GM19395 (cell line): ENCODE results near the gene BDKRB2.

Experiments used
- ATAC-seq: cut with Tn5 transposase; IDR thresholded peaks from one replicate; pipeline ENCODE4 v1.9.1; 2021; ENCODE audit warnings: mild to moderate bottlenecking, moderate library complexity; ENCODE audit not compliant: unreplicated experiment

Gene BDKRB2

DNA sequence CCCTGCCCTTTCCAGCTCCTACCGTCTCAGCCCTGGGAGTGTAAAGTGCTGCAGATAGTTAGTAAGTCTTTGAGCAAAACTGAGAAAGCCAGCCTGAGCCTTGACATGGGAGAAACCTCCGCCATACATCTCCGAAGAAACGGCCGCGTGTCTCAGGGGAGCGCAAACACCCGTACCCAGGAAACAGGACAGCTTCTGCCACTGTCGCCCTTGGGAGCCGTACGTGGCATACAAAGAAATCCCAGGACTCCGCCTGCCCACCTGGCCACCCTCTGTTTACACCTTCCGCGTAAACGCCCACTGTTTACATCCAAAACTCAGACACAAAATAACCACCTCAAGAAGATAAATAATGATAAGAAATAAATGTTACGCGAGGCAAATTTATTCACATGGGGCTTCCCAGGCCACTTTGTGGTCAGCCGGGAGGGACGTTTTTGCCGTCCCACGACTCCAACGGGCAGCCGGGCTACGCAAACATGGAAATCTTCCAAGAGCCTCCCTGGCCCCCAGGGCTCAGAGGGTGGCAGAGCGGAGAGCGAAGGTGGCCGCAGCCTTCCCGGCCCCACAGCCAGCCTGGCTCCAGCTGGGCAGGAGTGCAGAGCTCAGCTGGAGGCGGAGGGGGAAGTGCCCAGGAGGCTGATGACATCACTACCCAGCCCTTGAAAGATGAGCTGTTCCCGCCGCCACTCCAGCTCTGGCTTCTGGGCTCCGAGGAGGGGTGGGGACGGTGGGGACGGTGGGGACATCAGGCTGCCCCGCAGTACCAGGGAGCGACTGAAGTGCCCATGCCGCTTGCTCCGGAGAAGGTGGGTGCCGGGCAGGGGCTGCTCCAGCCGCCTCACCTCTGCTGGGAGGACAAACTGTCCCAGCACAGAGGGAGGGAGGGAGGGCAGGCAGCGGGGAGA lies at the start of gene BDKRB2:
BDKRB2 (plus strand) TSS at position 689 of the 908 bp plus-strand sequence. CDS start 32,269 bp downstream, outside the sequence.
- ATAC-seq = no peak

DNA sequence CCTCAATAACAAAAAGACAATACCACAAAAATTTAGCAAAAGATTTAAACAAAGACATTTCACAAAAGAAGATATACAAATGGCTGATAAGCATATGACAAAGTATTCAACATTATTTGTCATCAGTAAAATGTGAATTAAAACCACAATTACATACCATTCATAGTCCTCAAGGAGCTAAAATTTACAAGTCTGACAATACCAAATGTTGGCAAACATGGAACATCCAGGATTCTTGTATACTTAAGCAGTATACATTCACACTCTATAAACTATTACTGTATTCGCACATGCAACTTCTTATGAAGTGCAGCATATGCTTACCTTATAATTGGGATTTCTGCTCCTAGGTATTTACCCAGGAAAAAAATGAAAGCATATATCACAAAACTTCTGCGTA lies 49.7 kb upstream of the BDKRB2 start:
- no peak for ATAC-seq

DNA sequence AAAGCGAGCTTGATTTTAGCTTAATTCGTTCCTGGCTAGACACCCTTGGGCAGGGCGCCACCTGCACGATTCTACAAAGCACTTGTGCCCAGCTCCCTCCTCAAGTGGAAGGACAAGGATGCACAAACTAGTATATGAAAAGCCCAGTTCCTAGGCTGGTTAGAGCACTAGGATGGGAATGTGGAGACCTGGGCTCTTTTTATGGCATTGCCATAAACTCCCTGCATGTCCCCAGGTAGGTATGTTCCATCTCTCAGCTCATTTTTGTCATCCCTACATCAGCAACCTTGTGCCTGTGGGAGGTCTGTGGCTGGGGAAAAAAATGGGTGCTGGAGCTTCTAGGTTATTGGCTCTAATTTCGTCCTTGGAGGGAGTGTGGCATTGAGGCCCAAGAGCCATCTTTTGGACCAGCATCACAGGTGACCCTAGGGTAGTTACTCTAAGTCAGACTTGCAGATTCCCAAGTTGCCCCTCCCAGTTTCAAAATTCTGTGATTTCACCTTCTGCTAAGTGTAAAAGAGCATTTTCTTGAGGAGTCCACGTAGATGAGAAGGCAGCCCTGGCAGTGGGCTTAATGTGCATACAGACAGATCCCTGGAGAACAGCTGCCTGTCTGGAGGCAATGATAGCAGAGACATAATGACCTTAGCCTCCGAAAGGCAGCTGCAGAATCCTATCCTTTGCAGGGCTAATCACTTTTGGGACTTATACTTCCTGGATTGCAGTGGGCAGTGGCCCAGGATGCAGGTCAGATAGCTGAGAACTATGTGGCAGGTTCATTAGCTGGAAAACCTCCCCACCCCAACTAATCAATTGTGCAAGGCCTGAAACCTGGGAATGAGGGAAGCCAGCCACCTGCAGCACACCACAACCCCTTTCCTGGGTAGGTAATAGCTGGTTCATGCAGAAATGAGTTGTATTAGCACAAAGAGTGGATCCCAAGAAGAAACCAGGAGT lies 47.6 kb upstream of the BDKRB2 start:
- no peak for ATAC-seq

DNA sequence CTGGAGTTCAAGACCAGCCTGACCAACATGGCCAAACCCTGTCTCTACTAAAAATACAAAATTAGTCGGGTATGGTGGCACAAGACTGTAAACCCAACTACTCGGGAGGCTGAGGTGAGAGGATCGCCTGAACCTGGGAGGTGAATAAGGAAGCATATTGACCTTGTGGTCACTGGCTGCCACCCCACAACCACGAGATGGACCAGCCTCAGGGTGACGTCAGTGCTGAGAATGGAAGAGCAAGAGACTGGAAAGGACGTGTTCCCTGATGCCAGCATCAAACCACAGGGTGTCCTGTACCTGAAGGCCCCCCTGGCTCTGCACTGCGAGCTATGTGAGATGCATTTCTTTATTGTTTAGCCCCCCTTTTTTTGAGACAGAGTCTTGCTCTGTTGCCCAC lies 45.9 kb upstream of the BDKRB2 start:
- ATAC-seq = no peak

DNA sequence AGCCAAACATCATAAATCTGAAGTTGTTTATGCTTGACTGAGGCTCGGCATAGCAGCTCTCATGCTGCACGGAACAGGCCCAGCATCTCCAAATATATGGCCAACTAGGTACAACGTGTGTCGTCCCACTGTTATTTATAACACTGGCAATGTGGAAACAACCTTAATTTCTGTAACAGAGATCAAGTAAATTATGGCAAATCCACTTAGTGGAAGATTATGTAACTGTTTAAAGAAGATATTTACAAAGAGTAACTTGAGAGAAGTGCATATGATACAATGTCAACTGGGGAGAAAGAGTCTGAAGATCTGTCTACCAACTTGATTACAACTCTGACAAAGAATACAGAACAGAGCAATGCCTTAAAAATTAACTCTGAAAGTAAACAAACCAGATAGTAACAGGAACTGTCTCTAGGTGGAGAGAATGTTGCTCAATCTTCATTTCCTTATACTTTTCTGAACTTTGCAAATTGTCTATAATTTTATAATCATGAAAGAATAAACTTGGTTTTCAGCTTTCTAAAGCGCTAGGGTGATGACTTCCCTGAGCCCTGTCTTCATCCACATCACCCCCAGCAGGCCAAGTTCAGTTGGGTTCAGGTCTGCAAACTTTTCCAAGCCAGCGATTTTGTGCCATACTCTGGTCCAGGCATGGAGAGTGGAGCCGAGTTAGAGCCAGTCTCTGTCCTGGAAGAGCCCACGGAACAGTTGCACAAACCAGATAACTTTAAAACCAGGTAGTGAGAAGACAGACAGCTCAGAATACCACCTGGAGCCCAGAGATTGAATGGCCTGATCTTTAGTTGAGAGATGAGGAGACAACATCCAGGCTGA lies 44.3 kb upstream of the BDKRB2 start:
- ATAC-seq = no peak

DNA sequence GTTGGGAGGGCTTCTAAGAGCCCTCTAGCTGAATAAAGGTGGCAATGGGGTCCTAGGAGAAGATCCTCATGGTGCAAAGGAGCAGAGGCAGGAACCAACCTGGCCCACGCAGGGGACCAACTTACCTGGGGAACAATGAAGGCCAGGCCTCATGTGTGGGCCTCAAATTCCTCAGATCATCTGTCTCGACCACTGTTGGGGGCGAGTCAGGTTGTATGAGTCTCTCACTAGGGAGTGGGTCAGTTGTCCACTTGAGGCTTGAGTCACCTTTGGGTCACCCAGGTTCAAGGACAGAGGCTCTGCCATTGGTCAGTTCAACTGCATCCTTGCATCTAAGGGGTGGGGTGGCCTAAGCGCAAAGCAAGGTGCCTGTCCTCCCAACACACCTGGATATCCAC lies 43.7 kb upstream of the BDKRB2 start:
- no peak for ATAC-seq

DNA sequence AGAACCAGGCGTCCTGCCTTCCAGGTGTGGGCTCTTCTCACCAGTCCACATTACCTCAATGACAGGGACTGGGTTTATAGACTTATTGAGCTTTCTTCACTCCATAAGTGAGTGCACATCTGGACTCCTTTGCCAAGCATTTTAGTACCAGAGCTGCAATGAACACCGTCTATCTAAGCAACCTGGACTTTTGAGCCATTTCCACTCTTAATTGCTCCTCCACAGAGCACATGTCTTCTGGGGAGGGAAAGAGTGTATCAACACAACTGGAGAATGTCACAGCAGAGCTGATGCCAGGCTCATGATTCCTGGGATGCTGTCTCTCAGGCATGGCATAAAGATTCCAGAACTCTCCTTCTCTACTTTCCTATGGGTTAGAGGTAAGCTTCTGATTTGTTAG lies 43.0 kb upstream of the BDKRB2 start:
- no peak for ATAC-seq

DNA sequence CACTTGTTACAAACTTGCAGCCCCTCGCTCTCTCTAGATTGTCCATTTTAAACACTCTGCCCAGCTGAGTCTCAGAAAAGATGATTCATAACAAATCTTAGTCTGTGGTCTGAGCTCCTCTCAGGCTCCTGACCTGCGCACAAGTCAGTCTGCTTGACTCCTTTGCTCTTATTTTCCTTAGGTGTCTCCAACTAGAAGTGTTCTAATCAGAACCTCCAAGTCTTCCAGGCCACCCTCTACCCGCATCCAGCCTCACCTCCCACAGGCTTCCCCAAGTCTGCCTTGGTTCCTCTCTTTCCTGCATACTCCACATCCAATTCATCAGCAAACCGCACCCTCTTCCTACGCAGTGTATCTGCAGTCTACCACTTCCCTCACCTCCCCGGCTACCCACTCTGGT lies 42.4 kb upstream of the BDKRB2 start:
- ATAC-seq = no peak

DNA sequence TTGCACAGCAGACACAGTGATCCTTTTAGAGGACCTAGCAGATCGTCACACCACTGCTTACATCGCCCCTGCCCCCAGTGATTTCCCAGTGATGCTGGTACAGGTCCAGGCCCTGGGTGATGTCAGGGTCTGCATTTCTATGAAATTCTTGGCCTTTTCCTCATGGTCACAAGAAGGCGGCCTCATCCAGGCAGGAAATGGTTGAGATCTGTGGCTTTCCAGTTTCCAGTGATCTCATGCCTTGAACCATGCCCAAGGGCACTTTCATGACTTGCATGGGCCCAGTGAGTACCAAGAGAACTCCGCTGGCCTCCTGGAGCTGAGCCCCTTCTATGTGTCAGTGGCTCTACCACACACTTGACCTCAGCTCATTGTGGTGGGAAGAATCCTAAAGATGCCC lies 41.9 kb upstream of the BDKRB2 start:
- ATAC-seq = no peak

DNA sequence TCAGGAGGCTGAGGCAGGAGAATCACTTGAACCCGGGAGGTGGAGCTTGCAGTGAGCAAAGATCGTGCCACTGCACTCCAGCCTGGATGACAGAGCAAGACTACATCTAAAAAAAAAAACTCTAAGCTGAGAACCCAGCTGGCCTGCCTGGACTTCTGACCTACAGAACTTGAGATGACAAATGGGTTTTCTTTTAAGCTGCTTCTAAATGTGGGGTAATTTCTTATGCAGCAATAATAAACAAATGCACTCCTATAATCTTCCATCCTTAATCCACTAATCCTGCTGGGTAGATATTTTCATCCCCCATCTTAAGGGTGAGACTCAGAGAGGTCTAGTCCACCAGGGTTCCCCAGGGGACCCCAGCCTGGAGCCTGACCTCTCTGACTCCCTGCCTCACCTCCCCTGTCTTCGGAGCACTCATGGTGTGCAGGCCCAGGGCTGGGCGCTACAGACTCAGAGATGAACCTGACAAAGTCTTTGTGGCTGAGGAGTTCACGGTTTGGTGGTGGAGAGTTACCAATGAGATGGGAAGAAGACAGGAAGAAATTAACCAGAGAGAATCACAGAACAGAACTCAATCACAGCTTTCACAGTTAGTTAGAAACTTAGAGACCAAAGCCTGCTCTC lies 39.7 kb upstream of the BDKRB2 start:
- no peak for ATAC-seq

DNA sequence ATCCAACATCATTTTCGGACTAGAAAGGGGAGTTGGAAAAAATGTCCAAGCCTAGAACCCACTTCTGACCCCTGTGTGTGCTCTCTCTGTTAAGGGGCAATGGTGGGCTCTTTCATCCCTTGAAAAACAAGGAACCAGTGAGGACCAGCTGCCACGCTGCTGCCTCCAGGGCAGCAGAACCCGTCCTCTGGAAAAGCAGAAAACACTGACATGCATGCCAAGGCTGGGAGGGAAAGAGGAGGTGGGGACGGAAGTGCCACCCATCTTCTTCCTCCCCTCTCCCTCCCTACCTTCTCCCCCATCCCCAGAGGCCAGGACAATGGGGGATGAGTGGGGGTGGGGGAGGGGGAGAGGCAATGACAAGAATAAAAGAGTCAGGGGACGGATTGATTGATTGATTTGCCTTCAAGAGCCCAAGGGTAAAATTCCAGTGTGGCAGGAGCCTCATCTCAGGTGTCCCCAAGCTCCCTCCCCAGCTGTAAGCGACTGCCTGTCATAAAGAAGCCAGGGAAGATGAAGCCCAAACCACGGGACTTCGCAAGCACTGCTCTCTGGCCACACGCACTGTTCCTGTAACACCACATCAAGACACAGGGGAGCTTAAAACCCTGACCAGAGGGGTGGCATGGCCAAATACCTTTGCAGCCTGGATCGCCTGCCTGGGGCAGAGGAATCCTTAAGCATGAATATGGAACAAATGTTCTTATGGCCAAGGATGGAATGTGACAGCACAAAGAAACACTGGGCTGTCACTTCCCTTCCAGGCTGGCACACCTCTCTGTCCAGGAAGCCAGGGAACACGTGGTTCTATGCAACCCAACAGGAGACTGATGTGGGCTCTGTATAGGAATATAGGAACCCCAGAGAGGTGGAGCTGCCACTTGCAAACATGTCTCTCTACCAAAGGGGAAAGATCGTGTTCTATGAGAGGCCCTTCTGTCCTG lies 38.9 kb upstream of the BDKRB2 start:
- ATAC-seq = no peak

DNA sequence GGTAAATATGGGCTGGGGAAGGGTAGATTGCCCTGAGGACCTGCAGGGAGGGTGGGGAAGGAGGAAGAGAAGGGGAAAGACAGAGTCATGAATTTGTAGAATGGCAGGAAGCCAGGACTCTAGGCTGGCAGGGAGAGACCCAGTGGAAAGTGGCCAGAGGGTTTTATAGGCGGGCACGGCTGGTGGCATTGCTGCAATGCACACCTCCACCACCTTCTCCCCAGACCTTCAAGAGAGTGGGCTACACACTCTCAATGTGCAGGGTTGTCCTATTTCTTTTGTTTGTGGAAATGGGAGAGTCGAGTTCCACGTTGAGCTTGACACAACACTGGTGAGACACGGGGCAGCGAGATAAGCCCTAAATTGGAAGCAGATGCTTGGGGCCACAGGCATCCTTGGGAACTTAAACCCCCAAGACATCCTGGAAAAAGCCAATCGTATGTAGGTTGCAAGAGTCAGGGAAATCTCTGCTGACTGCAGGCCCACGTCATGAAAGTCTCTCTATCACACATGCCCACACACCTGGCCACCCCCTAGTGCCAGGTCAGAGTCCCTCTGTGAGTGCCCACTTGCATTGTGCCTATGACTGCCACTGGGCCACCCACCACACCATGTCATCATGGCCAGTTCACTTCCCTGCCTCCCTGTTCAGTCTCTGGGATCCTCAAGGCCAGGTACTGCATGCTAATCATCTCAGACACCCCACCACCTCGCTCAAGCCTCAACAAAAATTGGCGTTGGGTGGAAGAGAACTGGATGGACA lies 38.0 kb upstream of the BDKRB2 start:
- ATAC-seq = no peak

DNA sequence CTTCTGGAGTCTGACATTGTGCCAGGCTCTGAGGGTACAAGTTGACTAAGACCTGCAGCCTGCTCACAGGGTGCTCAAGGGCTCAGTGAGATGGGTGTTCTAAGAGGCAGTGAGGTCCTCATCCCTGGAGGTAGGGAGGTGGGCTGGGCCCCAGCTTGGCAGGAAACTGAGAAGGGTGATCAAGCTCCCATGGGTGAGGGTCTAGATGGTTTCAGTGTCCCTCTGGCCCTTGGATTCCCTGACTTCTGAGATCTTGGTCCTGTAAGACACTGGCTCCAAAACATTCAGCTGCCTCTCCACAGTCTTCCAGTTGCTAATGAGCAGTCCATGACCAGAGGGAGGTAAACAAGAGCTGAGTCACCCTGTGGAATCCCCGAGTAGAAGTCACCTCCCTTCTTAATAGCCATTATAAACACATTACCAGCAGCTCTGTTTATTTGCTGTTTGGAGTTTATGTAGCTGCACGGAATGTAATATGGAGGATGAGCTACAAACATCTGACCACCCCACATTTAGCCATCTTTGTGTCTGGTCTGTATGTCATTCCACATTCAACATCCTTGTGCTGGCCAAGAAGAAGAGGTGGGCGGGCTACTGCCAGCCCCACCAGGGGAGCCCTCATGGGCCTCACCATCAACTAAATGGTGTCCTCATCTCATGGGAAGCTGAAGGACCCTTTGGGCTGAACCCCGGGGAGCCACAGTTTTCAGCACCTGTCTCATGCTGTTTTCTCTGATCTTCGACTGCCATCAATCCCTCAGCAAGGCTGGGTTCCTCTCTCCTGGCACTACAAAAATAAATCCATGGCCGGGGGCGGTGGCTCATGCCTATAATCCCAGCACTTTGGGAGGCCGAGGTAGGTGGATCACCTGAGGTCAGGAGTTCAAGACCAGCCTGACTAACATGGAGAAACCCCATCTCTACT lies 37.2 kb upstream of the BDKRB2 start:
- no peak for ATAC-seq

DNA sequence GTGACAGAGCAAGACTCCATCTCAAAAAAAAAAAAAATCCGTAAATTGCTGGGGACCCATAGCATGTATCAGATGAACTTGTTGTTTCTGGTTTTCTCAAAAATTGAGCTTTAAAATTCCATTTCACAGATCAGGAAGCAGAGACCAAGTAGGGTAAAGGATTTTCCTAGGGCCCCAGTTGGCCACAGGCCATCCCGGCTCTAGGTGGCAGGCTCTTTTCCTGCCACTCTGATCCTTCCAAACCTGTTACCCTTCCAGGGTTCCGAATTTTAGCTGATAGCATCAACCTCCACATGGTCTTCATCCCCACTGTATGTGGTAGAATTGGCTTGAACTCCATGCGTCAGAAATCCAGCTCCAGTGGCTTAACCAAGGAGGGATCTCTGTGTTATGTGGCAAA lies 36.1 kb upstream of the BDKRB2 start:
- no peak for ATAC-seq

DNA sequence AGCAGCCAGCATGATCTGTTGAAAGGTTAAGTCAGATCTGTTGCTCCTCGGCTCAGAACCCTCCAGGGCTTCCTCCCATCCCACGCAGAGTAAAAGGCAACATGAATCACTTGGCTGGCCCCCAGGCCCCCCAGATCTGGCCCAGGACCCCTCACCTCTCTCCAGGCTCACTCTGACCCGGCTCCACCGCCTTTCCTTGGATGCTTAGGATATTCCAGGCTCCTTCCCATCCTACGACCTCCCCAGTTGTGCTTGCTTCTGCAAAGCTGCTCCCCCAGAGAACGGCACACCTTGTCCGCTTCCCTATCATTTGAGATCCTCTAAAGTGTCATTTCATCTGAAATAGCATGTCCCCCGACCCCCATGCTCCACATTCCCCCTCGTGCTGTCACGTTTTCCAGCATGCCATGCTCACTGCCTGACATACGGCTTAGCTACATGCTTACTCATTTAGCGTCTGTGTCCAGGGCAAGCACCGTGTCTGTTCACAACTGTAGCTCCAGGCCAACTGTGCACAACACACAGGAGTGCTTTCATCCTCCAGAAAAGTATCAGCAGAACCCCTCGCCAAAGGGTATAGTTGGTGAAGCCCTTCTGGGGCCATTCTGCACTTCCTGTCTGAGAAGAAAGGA lies 33.6 kb upstream of the BDKRB2 start:
- ATAC-seq = no peak

DNA sequence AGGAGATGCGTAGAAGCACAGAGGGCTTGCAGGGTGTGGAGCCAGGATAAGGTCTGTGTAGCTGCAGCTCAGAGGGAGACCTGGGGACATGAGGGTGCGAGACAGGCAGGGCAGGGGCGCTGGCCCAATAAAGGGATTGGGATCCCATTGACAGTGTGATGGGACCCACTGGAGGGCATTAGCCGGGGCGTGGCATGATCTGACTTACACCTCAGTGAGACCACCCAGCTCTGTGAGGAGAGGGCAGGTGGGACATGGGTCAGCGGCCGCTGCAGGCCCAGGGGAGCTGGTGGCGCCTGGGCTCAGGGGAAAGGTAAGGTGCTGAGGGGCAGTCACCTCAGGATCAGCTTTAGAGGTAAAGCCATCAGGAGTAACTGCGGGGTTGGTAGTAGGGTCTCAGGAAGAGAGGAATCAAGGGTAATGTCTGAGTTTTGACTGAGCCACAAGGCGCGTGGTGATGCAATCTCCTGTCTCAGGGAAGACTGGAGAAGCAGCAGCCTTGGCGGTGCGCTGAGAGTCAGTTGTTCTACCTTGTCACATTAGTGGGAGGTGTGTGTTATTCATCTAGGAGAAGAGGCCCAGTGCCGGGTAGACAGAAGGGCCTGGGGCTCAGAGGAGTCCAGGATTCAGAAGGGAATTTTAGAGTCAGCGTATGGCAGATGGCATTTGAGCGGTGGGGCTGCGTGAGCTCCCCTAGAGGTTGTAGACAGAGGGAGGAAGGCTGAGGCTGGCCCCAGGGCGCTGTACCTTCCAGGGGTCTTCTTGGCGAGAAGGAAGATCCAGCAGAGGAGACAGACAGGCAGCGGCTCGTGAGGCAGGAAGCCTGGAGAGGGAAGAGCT lies 30.8 kb upstream of the BDKRB2 start:
- no peak for ATAC-seq
